Liver (tissue), 3 donors: ENCODE data around the gene VAMP1.

Experiments
- CTCF ChIP-seq: fragments of 150-350 bp; IDR thresholded peaks from 2 replicates; pipeline ENCODE4 v1.5.1; 2017; ENCODE audit warnings: improper control_type of control experiment, low read depth, low read length; ENCODE audit not compliant: missing input control
- FOXA1 ChIP-seq: IDR thresholded peaks from 2 replicates; pipeline ENCODE4 v1.6.1; 2016; ENCODE audit warnings: antibody characterized with exemption
- NR2F2 ChIP-seq: IDR thresholded peaks from 2 replicates; pipeline ENCODE4 v1.6.1; 2016; ENCODE audit warnings: antibody characterized with exemption
- RXRA ChIP-seq, 2 donors: IDR thresholded peaks; 2 replicates each; pipeline ENCODE4 v1.6.1; 2017 to 2018; ENCODE audit warnings: antibody characterized with exemption in 2 of 2, mild to moderate bottlenecking in 1 of 2
- SP1 ChIP-seq: IDR thresholded peaks from 2 replicates; pipeline ENCODE4 v1.6.1; 2018; ENCODE audit warnings: antibody characterized with exemption, mild to moderate bottlenecking
- ZBTB33 ChIP-seq: IDR thresholded peaks from 2 replicates; pipeline ENCODE4 v1.6.1; 2016; ENCODE audit warnings: antibody characterized with exemption
- donor health status: healthy.
- donor health status: healthy.

- TF ChIP-seq ZBTB33 (no peak), RXRA (IDR thresholded peaks at IDR 0.05) (no peak), CTCF (no peak), SP1 (no peak), FOXA1 (no peak), NR2F2 (no peak)
Observed at GRCh38 chr12:6488240-6488639, 17.8 kb upstream of the VAMP1 start.
